CD4-positive, alpha-beta T cell treated with Interferon alpha-2 for 1 hour (primary cell): ENCODE data around the gene ZNRF1.

ENCODE experiments used
- DNase-seq, 2 donors: peaks; one replicate each; pipeline ENCODE4 v3.0.0-alpha.2; 2020 to 2022

The ZNRF1 gene

DNA sequence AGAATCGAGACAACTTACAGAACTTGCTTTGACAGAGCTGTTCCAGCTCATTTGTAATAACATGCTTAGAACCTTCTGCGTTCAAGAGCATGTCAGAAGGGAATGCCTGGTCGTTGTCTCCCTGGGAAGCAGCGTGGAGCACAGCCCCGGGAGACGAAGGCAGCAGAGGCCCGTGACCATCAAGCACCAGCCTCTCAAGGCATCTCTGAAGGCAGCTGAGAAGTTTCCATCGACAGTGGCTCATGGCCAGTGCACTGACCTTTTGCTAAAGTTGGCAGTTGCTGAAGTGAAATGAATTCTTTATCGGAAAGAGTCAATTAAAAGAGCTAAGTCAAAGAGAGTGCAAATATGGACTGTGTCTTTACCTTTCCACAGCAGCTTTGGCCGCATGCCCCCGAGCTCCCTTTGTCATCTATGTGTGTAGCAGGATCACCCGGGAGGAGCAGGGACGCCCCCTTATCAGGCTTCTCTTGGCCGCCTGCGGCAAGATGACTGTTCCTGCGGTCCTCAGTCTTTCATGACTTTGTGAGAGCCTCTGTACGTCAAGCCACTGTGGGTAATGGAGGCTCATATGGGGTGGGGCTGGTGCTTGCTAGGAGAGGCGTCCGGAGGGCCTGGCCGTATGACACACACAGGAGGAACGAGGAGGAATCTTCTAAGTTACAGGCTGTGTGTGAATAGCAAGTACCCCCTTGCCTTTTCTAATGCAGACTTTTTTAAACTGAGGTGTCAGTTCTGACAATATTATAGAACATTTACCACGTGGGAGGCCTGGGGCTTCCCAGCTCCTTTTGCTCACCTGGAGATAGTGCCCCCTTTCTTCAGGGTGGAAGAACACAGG lies 63.5 kb downstream of the ZNRF1 start:
- no peak for DNase-seq

DNA sequence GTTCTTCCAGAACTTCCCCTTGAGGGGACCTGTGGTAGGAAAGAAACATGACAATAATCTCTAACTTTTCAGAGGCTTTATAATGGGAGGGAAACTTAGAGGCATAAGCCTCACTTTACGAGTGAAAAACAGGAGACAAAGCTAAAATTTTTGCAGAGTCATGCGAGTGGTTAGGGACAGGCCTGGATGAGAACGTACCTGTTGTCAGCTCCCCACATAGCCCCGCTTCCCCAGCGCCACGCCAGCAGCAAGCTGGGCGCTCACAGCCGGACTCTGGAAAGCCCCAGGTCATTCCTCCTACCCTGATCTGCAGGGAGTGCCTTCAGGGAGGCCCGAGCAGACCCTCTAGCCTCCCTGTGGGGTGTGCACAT lies 64.1 kb downstream of the ZNRF1 start:
- no peak for DNase-seq

DNA sequence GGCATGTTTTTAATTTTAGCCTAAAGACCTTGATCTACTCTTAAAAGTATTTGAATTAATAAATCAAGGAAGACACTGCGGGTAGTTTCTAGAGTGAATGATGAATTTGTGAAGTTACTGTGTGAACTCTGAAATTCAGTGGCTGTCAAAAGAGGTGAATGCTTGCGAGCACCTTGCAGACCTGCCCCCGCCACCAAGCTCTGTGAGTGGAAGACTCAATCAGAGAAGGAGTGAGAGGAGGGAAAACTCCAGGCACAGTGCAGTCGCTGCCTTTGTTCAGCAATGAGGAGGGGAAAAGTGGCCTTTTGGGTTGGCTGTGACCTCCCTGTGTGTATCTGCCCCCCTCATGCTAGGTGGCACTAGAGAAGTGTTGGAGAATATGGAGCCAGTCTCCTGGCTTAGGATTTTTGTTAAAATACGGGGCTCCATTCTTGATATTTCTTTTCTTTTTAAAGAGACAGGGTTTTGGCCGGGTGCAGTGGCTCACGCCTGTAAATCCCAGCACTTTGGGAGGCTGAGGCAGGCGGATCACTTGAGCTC lies 64.8 kb downstream of the ZNRF1 start:
- DNase-seq: no peak

- peak in 1 of 2 donors; percentile 11 for DNase-seq
These were observed 65.8 kb downstream of the ZNRF1 start for GRCh38 chr16:75064403-75065148.

- peak; percentile 32 to 52 for DNase-seq
These were observed 66.3 kb downstream of the ZNRF1 start for GRCh38 chr16:75065149-75065505.

- no peak for DNase-seq
These were observed 66.8 kb downstream of the ZNRF1 start for GRCh38 chr16:75065521-75066149.

GRCh38 chr16:75066861-75067447 lies 68.1 kb downstream of the ZNRF1 start:
- no peak for DNase-seq

DNA sequence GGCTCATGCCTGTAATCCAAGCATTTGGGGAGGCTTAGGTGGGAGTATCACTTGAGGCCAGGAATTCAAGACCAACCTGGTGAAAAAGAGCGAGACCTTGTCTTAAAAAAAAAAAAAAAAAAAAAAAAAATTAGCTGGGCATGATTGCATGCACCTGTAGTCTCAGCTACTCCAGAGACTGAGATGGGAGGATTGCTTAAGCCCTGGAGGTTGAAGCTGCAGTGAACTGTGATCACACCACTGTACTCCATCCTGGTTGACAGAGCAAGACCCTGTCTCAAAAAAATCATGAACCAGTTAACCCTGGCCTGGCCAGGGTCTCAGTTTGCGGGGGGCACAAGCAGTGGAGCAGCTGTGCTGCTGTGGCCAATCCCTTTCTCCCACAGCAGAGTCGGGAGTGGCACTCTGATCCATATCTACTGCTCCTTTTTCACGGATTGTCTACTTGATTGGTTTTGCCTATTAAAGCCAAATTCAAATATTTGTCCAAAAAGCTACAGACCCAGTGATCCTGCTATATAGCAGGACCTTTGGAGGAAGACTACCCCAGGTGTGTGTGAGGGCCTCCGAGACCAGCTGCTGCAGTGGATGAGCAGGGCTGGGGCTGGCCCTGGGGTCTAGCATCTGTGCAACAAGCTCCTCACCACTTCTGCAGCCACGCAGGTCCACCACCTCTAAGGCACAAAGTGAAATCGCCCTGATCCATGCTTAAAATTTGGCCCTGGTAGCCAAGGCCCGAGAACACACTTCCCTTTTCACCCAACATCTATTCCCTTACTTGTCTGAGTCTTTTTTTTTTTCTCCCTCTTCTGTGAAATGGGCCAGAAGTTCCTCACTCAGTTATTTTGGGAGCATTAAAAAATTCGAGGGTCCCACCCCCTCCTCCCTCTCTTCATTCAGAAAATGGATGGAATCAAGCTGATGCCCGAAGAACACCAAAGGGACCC lies 69.5 kb downstream of the ZNRF1 start:
- DNase-seq: no peak

GRCh38 chr16:75070012-75070841 lies 71.4 kb downstream of the ZNRF1 start:
- no peak for DNase-seq

GRCh38 chr16:75071621-75072020 lies 72.8 kb downstream of the ZNRF1 start:
- no peak for DNase-seq

DNA sequence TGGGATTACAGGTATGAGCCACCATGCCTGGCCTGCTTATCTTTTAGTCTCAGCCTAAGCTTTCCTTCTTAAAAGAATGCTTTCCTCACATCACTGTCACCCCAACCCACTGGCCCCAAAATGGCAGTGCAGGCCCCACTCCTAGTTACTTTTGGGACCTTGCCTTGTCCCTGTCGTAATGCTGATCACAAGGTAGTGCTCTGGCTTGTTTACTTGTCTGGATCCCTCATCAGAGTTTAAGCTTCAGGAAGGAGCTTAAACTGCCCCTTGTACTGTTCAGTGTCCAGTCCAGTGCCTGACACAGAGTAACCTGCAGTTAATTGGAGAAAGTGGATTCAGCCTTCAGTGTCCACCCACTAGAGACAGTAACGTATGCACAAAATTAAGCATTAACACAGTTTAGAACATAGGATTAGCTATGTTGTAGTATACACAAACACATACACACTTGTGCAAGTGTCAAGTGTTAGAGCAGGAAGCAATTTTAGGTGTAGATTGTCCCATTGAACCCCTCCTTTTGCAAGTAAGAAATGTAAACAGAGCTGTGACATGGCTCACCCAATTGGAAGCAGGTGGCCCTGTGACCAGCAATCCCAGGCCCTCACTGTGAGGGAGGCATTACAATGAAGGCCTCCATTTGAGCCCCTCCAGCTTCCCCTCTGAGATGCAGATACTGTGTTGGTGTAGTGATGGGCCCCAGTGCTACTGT lies 73.6 kb downstream of the ZNRF1 start:
- no peak for DNase-seq

- no peak for DNase-seq
These were observed 74.9 kb downstream of the ZNRF1 start for GRCh38 chr16:75073545-75074303.

GRCh38 chr16:75074304-75074793 lies 75.5 kb downstream of the ZNRF1 start:
- DNase-seq: no peak

DNA sequence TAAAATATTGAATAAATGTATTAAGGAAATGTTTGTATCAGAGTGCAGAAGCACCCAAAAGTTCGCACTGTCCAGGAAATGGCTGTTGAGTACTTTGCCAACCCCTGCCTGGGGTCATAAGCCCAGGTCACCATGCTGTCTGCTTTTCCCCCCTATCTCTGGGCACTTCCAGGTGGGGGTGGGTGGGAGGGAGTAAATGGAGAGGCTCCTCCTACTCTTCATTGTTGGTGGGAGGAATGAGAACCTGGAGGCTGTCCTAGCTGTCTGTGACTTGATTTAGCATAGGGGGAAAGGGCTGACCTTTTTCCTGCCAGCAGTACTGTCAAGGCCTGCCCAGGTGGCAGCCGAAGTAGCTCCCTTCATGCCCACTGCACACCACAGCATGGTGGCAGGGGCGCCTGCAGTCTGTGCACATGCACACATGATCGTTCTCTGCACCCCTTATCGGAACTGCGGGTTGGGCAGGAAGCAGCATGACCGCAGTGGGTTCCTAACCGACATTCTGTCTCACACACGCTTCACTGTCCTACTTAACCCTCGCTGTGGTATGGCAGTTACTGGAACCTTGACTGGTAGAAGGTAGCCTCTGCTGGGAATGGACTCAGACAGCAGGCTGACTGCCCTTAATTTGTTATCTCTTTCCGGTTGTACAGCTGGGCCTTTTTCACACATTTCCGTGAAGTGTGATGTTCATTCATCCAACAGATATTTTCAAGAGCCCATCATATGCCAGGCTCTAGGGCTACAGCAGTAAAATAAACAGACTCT lies 76.3 kb downstream of the ZNRF1 start:
- DNase-seq: peak; percentile 92

DNA sequence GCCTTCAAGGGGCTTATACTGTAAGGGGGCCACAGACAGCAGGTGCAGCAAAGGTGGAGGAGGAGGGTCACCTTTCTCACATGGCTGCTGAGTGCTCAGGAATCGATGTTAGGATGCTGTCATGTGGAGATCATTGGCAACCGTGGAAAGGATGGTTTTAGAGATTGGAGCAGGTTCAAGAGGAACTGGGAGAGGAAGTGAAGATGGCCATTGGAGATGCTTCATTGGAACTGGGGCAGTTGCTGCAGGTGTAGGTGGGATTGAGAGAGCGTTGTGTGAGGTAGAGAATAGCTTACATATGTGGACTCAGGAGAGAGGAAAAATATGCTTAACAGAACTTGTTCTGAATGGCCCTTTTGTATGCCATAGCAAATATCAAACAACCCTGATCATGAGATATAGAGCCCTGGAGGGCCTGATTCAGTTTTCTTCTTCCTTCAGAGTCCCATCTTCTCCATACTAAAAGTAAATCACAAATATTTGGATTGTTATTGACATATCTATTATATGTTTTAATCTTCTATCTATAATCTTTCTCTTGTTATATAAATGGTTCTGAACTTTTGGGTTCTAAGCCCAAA lies 77.0 kb downstream of the ZNRF1 start:
- no peak for DNase-seq

- DNase-seq: no peak
These were observed 80.1 kb downstream of the ZNRF1 start for GRCh38 chr16:75078886-75079285.

DNA sequence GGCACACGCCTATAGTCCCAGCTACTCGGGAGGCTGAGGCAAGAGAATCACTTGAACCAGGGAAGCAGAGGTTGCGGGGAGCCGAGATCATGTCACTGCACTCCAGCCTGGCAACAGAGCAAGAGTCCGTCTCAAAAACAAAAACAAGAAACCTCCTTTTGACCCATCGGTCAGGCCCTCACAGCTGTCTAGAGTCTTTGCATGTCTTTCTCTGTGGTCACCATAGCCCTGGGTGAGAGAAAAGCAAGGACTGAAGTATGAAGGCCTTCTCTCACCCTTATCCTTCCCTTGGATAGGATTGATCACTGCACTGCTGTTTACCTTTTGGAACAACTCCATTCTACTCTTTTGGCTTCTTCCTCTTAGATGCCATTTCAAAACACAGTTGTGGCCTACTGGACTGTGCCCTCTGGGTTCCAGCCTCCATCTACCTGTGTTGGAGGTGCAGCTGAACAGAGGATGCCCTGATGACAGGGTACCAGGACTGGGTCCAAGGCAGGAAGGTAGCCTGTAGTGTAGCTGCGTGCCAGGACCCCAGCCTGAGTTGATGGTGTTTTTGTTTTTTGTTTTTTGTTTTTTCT lies 80.6 kb downstream of the ZNRF1 start:
- DNase-seq: no peak
